RKO (cell line): Measurements from ENCODE around the gene EFR3B.
A peak's percentile ranks its signal among the peaks of the same experiment; 100 is the strongest.
"Not testable (repeated sequence)": the region's sequence is repeated elsewhere in the genome, so short reads cannot be mapped to it uniquely, and the experiment has no call there.

ENCODE experiments used
- DNase-seq: peaks from one replicate; pipeline ENCODE4 v3.0.0-alpha.2; 2016; ENCODE audit warnings: low spot score

EFR3B gene

GRCh38 chr2:25072606-25073005, 30.7 kb downstream of the EFR3B start:
- DNase-seq = no peak

DNA sequence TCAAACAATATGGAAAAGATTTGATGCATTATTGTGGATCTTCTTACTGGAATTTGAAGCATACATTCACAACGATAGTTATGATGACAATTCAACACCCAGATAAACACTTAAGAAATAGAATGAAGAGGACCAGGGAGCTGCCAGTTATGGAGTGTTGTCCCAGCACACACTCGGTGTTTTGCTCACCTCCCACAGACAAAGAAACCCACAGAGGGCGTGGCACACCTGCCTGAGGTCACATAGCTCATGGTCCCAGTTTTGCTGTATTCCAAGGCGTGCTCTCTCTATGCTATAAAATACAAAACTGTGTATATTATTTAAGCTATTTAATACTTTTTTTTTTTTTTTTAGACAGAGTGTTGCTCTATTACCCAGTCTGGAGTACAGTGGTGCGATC, 31.1 kb downstream of the EFR3B start:
- no peak for DNase-seq

- no peak for DNase-seq
Measured at GRCh38 chr2:25073914-25074313, 32.0 kb downstream of the EFR3B start.

- no peak for DNase-seq
Measured at GRCh38 chr2:25074826-25075225, 33.0 kb downstream of the EFR3B start.

- no peak for DNase-seq
Measured at GRCh38 chr2:25076749-25077148, 34.9 kb downstream of the EFR3B start.

- DNase-seq = no peak
Measured at GRCh38 chr2:25077789-25078169, 35.9 kb downstream of the EFR3B start.

- peak; percentile 19 for DNase-seq
Measured at GRCh38 chr2:25078170-25079049, 36.5 kb downstream of the EFR3B start.

- DNase-seq = no peak
Measured at GRCh38 chr2:25079050-25079635, 37.3 kb downstream of the EFR3B start.

- DNase-seq = no peak
Measured at GRCh38 chr2:25081237-25081790, 39.4 kb downstream of the EFR3B start.

DNA sequence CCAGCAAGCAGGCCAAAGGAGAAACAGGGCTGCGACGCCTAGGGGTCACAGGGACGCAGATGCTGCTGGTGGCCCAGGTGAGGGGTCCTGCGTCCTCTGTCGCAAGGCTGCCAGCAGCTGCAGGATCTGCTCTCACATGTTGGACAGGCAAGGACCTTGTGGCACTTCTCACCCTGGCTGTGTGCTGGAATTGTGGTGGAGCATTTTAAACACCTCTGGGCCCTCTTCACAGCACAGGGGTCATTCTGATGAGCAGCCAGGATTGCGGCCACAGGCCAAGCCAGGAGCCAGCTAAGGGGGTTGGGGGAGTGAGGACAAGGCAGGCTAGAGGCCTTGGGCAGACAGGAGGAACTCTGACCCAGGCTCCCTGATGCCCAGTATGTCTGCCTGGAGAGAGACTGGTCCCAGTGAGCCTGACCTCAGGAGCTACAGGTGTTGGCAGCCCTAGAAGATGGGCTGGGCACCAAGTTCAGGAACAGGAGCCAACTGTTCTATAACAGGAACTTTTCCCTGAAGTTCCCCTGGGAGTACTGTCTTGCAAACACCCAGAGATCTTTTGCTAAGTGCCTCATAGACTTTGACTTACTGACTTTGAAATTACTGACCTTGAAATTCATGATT, 40.2 kb downstream of the EFR3B start:
- no peak for DNase-seq

DNA sequence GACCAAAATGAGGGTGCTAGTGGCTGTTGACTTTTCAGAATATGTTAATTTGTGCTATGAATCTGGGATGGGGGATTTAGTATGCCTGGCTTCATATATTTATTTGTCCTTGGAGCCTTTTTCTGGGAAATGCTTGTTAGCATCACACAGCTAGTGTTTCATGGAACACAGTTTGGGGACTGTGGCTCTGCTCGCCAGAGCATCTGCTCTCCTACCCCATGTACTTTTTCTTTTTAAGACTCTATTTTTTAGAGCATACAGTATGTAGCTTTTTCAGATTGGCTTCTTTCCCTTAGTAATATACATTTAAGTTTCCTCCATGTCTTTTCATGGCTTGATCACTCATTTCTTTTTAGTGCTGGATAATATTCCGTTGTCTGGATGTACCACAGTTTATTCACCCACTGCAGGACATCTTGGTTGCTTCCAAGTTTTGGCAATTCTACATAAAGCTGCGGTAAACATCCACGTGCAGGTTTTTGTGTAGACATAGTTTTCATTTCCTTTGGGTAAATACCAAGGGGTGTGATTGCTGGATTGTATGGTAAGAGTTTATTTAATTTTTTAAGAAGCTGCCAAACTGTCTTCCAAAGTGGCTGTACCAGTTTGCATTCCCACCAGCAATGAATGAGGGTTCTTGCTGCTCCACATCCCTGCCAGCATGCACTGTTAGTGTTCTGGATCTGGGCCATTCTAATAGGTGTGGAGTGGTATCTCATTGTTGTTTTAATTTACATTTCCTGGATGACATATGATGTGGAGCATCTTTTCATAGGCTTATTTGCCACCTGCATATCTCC, 44.1 kb downstream of the EFR3B start:
- no peak for DNase-seq

DNA sequence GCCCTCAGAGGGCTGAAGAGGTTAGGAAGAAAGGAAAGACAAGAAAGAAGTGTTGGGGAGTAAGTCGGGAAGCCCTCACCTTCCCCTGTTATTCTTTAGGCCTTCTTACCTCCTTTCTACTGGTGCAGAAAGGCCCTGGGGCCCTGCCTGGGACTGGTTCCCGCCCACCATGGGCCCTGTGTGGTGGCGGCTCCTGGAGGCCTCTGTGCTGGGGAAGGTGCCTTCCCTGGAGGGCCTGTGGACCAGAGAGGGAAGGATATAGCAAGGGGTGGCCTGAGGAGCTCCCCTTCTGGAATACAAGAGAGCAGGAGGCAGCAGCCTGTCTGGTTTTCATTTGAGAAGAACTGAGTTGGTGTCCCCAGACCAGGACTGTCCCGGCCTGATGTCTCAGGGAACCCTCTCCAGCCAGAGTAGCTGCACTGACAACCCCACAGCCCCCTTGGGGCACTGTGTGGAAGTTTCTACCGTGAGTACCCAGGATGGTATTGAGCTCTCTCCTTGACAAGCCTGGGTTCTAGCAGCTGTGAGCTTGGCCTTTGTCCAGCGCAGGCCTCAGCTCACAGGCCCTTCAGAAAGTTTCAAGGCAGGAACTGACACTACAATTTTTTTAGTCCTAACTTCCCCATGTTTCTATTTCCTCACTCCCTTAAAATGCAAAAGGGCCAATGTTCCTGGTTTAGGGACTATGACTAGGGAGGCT, 47.1 kb downstream of the EFR3B start:
- DNase-seq = no peak

DNA sequence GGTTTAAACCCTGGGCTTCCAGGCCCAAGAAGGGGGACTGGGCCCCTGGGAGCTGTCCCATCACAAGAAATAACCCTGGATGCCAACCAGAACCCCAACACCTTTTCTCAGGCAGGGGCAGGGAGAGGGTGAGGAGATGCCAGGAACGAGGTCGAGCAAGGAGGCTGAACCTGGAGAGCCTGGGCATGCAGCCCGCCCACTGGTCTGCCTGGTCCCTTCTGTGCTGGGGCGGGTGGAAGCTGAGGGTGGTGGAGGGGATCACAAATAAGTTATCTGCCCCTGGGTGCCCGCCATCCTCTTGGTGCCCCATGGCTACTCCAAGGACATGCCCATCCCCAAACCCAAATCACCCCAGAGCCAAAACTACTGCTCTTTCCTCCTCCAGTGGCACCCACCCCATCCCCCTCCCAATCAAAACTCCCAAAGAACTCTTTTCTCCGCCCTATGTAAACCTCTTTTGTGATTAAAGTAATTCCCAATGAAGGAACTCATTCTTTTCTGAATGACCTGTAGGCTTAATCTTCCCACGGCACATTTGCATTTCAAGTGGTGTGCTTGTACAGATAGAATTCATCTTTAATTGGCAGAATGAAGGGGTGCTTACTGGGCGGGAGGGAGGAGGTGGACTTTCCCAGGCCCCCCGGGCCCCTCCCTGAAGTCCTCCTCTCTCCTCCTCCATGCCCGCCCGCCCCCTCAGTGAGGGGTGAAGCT, 47.9 kb downstream of the EFR3B start:
- no peak for DNase-seq

DNA sequence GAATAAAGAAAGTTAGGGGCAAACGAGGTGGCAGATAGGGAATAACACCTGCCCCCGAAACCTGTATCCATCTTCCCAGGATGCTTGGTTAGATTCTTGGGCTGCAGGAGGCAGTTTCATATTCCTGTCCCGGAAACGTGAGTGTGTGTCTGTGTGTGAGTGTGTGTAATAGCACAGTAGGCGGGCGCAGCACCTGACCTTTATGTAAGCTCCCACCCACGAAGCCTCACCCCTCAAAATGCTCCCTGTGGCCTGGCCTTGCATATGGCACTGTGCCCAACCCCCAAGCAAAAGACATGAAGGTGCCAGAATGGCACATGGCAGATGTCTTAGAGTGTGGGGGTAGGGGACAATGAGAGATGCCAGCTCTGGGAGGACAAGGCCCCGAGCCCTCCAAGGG, 48.9 kb downstream of the EFR3B start:
- DNase-seq = no peak

- no peak for DNase-seq
Measured at GRCh38 chr2:25091265-25091664, 49.4 kb downstream of the EFR3B start.

GRCh38 chr2:25098056-25098455, 56.2 kb downstream of the EFR3B start:
- no peak for DNase-seq

DNA sequence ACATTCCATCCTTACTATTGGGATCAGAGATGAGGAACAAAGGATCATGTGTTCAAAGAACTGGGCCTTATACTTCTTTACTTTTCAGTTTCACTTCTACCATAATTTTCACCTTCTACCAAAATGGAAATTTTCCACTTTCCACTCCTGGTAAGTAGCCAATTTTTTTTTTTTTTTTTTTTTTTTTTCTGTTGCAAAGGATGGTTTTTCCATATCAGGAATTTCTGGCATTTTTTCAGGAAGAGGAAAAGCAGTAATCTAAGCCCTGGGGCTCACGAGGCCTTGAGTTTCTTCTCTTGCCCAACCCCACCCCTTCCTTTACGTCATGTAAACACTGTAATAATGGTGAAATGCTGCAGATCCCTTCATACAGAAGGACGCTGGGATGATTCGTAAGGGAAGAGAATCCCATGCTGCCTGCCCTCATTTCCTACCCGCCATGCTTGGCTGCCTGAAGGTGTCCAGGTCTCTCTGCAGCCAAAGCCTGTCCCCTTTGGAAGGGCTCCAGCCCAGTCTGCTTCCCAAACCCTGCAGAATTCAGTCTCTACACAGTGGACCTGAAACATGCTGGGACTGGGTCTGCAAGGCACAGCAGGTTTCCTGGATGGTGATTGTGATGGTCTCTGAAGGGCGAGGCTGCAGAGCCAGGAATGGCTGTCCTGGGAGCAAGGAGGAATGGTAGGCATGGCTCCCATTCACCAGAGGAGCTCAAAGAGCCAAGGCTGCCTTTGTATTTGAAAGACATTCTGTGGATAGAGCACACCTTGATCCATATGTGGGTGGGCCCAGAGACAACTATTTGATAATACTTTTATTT, 57.0 kb downstream of the EFR3B start:
- DNase-seq = no peak

- not testable (repeated sequence) for DNase-seq
Measured at GRCh38 chr2:25102352-25102751, 60.5 kb downstream of the EFR3B start.

GRCh38 chr2:25103287-25103871, 61.5 kb downstream of the EFR3B start:
- peak; percentile 62 for DNase-seq

GRCh38 chr2:25104736-25105135, 62.9 kb downstream of the EFR3B start:
- DNase-seq = no peak
